IMR-90 (cell line): ENCODE measurements around the gene SLITRK5. TPM values are rescaled to one million over a fixed set of nuclear protein-coding genes. Genes with fewer than 3 reads are reported as not detected.

ENCODE experiments used
- ATAC-seq: fragments of 200-7000 bp; cut with Tn5 transposase; 2 replicates; pipeline ENCODE4 v1.9.1; 2020; ENCODE audit warnings: low read depth, mild to moderate bottlenecking, moderate library complexity
- BruUV-seq: library from RNA; stranded (reverse); fragments of 400-500 nt; replicated peaks from 2 replicates; lab custom pipeline; 2021; lab: Mats Ljungman, UMichigan
- CTCF ChIA-PET: fragments of 300-600 bp; formaldehyde crosslinking; extraction: SDS; loops from one replicate; lab custom pipeline; 2021; ENCODE audit warnings: antibody characterized with exemption; lab: Yijun Ruan, JAX
- POLR2A ChIA-PET: fragments of 300-600 bp; sonication (Branson Sonifier 250); formaldehyde crosslinking; loops from one replicate; lab custom pipeline; 2022; ENCODE audit warnings: antibody characterized with exemption; ENCODE audit not compliant: unreplicated experiment; lab: Charles Lee
- DNase-seq: peaks from one replicate; pipeline ENCODE4 v3.0.0; 2013
- H2AFZ ChIP-seq: replicated peaks from 2 replicates; pipeline ENCODE3; 2013; ENCODE audit warnings: low read length, mild to moderate bottlenecking; ENCODE audit not compliant: poor library complexity
- H2AK5ac ChIP-seq: 2 replicates; pipeline ENCODE4 v1.6.1; 2013; ENCODE audit warnings: low read depth, low read length, inconsistent platforms
- H2AK9ac ChIP-seq: replicated peaks from 2 replicates; pipeline ENCODE3; 2013; ENCODE audit warnings: mild to moderate bottlenecking, low read depth, low read length, moderate library complexity; ENCODE audit not compliant: poor library complexity
- H2BK120ac ChIP-seq: 2 replicates; pipeline ENCODE4 v1.6.1; 2013; ENCODE audit warnings: low read depth, low read length, inconsistent platforms
- H2BK15ac ChIP-seq: 3 replicates; pipeline ENCODE4 v1.6.1; 2013; ENCODE audit warnings: low read depth, low read length, inconsistent platforms
- H2BK20ac ChIP-seq: 2 replicates; pipeline ENCODE4 v1.6.1; 2013; ENCODE audit warnings: low read depth, mild to moderate bottlenecking, inconsistent platforms, low read length, moderate library complexity
- H2BK5ac ChIP-seq: 2 replicates; pipeline ENCODE4 v1.6.1; 2013; ENCODE audit warnings: mild to moderate bottlenecking, low read depth, low read length, inconsistent platforms; ENCODE audit not compliant: poor library complexity, severe bottlenecking
- H3K14ac ChIP-seq: replicated peaks from 2 replicates; pipeline ENCODE4 v1.6.1; 2013; ENCODE audit warnings: low read depth, low read length, inconsistent platforms
- H3K18ac ChIP-seq: 2 replicates; pipeline ENCODE4 v1.6.1; 2013; ENCODE audit warnings: low read depth, low read length, control low read depth
- H3K23ac ChIP-seq: 2 replicates; pipeline ENCODE4 v1.6.1; 2013; ENCODE audit warnings: low read depth, low read length, inconsistent platforms
- H3K27ac ChIP-seq: 2 replicates; pipeline ENCODE4 v1.5.1; 2013; ENCODE audit warnings: mild to moderate bottlenecking, control low read depth, low read length; ENCODE audit not compliant: insufficient read depth
- H3K27me3 ChIP-seq: 2 replicates; pipeline ENCODE4 v1.6.1; 2013; ENCODE audit warnings: low read length; ENCODE audit not compliant: control insufficient read depth, insufficient read depth
- H3K36me3 ChIP-seq: 2 replicates; pipeline ENCODE4 v1.6.1; 2013; ENCODE audit warnings: low read length, mixed read lengths; ENCODE audit not compliant: control insufficient read depth, insufficient read depth
- H3K4ac ChIP-seq: 2 replicates; pipeline ENCODE4 v1.6.1; 2013; ENCODE audit warnings: low read depth, low read length, inconsistent platforms
- H3K4me1 ChIP-seq: 2 replicates; pipeline ENCODE4 v1.6.1; 2013; ENCODE audit warnings: low read length, mixed read lengths; ENCODE audit not compliant: control insufficient read depth, insufficient read depth
- H3K4me2 ChIP-seq: 2 replicates; pipeline ENCODE4 v1.6.1; 2013; ENCODE audit warnings: low read depth, mild to moderate bottlenecking, control low read depth, low read length, moderate library complexity
- H3K4me3 ChIP-seq: 2 replicates; pipeline ENCODE4 v1.5.1; 2013; ENCODE audit warnings: low read depth, mild to moderate bottlenecking, control low read depth, low read length, moderate library complexity; ENCODE audit not compliant: insufficient read depth
- H3K56ac ChIP-seq: 2 replicates; pipeline ENCODE4 v1.6.1; 2013; ENCODE audit warnings: low read length, inconsistent platforms; ENCODE audit not compliant: insufficient read depth; ENCODE audit errors: extremely low read depth
- H3K79me1 ChIP-seq, 2 experiments: 2 replicates each; pipeline ENCODE4 v1.6.1; 2013; ENCODE audit warnings: low read length in 2 of 2, inconsistent platforms in 1 of 2, low read depth in 1 of 2
- H3K9ac ChIP-seq: 2 replicates; pipeline ENCODE4 v1.6.1; 2013; ENCODE audit warnings: low read depth, low read length, control low read depth
- H3K9me1 ChIP-seq: 2 replicates; pipeline ENCODE4 v1.6.1; 2013; ENCODE audit warnings: low read length, inconsistent platforms; ENCODE audit not compliant: insufficient read depth
- H3K9me3 ChIP-seq: 2 replicates; pipeline ENCODE4 v1.6.1; 2013; ENCODE audit warnings: low read length; ENCODE audit not compliant: control insufficient read depth, insufficient read depth
- H4K20me1 ChIP-seq: 2 replicates; pipeline ENCODE4 v1.6.1; 2013; ENCODE audit warnings: low read length, inconsistent platforms; ENCODE audit not compliant: insufficient read depth
- H4K5ac ChIP-seq: 2 replicates; pipeline ENCODE4 v1.6.1; 2013; ENCODE audit warnings: mild to moderate bottlenecking, low read depth, low read length, control low read depth
- H4K8ac ChIP-seq, 2 experiments: 2 replicates each; pipeline ENCODE4 v1.6.1; 2013; ENCODE audit warnings: low read depth in 2 of 2, low read length in 2 of 2, control low read depth in 1 of 2, inconsistent platforms in 1 of 2
- H4K91ac ChIP-seq: 2 replicates; pipeline ENCODE4 v1.6.1; 2013; ENCODE audit warnings: low read depth, low read length, inconsistent platforms; ENCODE audit not compliant: insufficient read depth
- BHLHE40 ChIP-seq: fragments of 150-350 bp; IDR thresholded peaks from 2 replicates; pipeline ENCODE4 v1.6.1; 2016; ENCODE audit warnings: mild to moderate bottlenecking, low read depth, low read length
- CEBPB ChIP-seq: IDR thresholded peaks from 2 replicates; pipeline ENCODE4 v1.6.1; 2012; ENCODE audit warnings: low read depth, low read length, improper control_type of control experiment
- CHD1 ChIP-seq: IDR thresholded peaks from 2 replicates; pipeline ENCODE4 v1.6.1; 2012; ENCODE audit warnings: low read depth, low read length, improper control_type of control experiment
- MAFK ChIP-seq: IDR thresholded peaks from 2 replicates; pipeline ENCODE4 v1.6.1; 2012; ENCODE audit warnings: low read depth, low read length, improper control_type of control experiment
- MAZ ChIP-seq: IDR thresholded peaks from 2 replicates; pipeline ENCODE4 v1.6.1; 2012; ENCODE audit warnings: low read depth, mild to moderate bottlenecking, low read length, improper control_type of control experiment, moderate library complexity, borderline replicate concordance
- MXI1 ChIP-seq: IDR thresholded peaks from 2 replicates; pipeline ENCODE4 v1.6.1; 2012; ENCODE audit warnings: low read depth, mild to moderate bottlenecking, low read length, moderate library complexity, borderline replicate concordance
- NFE2L2 ChIP-seq: fragments of 150-350 bp; IDR thresholded peaks from 2 replicates; pipeline ENCODE4 v1.6.1; 2016; ENCODE audit warnings: low read depth, mild to moderate bottlenecking, low read length
- RAD21 ChIP-seq: IDR thresholded peaks from 2 replicates; pipeline ENCODE4 v1.6.1; 2012; ENCODE audit warnings: low read length, improper control_type of control experiment
- RCOR1 ChIP-seq: IDR thresholded peaks from 2 replicates; pipeline ENCODE4 v1.6.1; 2012; ENCODE audit warnings: mild to moderate bottlenecking, low read length, improper control_type of control experiment; ENCODE audit not compliant: insufficient replicate concordance
- RFX5 ChIP-seq: IDR thresholded peaks from 2 replicates; pipeline ENCODE4 v1.8.0; 2012; ENCODE audit warnings: low read depth, mild to moderate bottlenecking, low read length, moderate library complexity
- SMC3 ChIP-seq: fragments of 150-350 bp; IDR thresholded peaks from 2 replicates; pipeline ENCODE4 v1.6.1; 2016; ENCODE audit warnings: low read depth, mild to moderate bottlenecking, antibody characterized with exemption, low read length, moderate library complexity
- WGBS, 2 experiments: methylation state at CpG; one replicate each; pipeline versions ENCODE4 v1.1.5 to v1.1.7; 2013; ENCODE audit warnings: missing lambda C conversion rate in 2 of 2; ENCODE audit not compliant: insufficient read length in 1 of 2; ENCODE audit errors: extremely low coverage in 2 of 2; 5-methylcytosine and 5-hydroxymethylcytosine counted together
- dilution Hi-C: fragments of 300-500 bp; cut with HindIII; formaldehyde crosslinking; loops from one replicate; pipeline ENCODE4 v1.14.3; 2018; ENCODE audit warnings: low sequenced_read_pairs; ENCODE audit not compliant: unreplicated experiment
- in situ Hi-C: fragments of 300-500 bp; cut with MboI; formaldehyde crosslinking; loops from 3 replicates; pipeline ENCODE4 v1.14.3; 2019; ENCODE audit warnings: low sequenced_read_pairs, inconsistent platforms, mixed read lengths
- intact Hi-C: fragments of 100-400 bp; cut with micrococcal nuclease; formaldehyde crosslinking; loops from 2 replicates; pipeline ENCODE4 v1.10.0; 2022
- polyA plus RNA-seq, 3 experiments: library from polyadenylated mRNA; depleted of rRNA; stranded (reverse); fragments of >200 nt; gene quantifications; 2 replicates each; pipeline ENCODE4 v1.2.3, GENCODE V29; 2012; ENCODE audit warnings: low replicate concordance in 1 of 3
- total RNA-seq: library from RNA; depleted of rRNA; stranded (reverse); fragments of >200 nt; gene quantifications from 2 replicates; pipeline ENCODE4 v1.2.3, GENCODE V29; 2012
- TF ChIP-seq, protein P1 (sequence below): fragments of 150-350 bp; IDR thresholded peaks from 2 replicates; pipeline ENCODE4 v1.6.1; 2017; ENCODE audit warnings: mild to moderate bottlenecking, antibody characterized with exemption, low read length, low read depth
- TF ChIP-seq, protein P2 (sequence below): fragments of 150-350 bp; IDR thresholded peaks from 2 replicates; pipeline ENCODE4 v1.6.1; 2016; ENCODE audit warnings: low read depth, mild to moderate bottlenecking, low read length, moderate library complexity, borderline replicate concordance

Gene SLITRK5
- total and polyA plus RNA-seq, 2 of the 4 experiments (the other 2 are of a cell fraction): under 0.01 to 0.03 TPM

DNA sequence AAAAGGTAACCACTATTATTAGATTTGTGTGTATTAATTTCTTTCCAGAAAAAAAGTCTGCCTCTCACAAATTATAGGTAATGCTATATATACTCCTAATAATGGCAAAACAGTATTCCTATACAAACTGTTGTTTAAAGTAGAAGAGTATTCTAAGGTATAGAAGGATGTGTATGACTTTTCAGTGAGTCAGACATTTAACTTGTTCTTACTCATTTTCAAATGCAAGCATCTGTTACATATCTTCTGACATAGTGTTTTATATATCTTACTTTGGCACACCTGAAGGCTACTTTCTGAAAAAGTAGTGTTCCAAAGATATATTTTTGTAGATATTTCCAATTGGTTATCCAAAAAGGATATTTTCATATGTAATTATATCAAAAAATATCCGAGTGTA lies 3.5 kb upstream of the SLITRK5 start:
- Histone ChIP-seq H2BK15ac (no peak overlapping the region), H2AFZ (no peak overlapping the region), H3K4me3 (no peak overlapping the region), H3K23ac (no peak overlapping the region), H3K4ac (no peak overlapping the region), H2AK5ac (no peak overlapping the region), H3K79me1 (no peaks in the 10 kb centered on the region), H3K9me1 (no peaks in the 10 kb centered on the region), H2BK5ac (no peak overlapping the region), H3K9ac (no peak overlapping the region), H3K36me3 (no peaks in the 10 kb centered on the region), H4K91ac (no peak overlapping the region), H2BK20ac (no peak overlapping the region), H3K56ac (no peak overlapping the region), H3K4me2 (no peak overlapping the region), H4K5ac (no peak overlapping the region), H2BK120ac (no peak overlapping the region), H3K27me3 (peaks cover 9% of the 10 kb centered on the region; the same call in 1 of the 2 replicates), H3K18ac (no peak overlapping the region), H4K8ac (no peak overlapping the region), H3K14ac (no peak overlapping the region), H3K27ac (no peak overlapping the region), H3K4me1 (no peaks in the 10 kb centered on the region), H4K20me1 (no peaks in the 10 kb centered on the region), H3K9me3 (no peaks in the 10 kb centered on the region), H2AK9ac (no peak overlapping the region)
- no TSS peak for BruUV-seq
- no CpG with 5 or more reads among the region's 1 CpG for WGBS, 2 experiments
- CTCF ChIA-PET: no interaction called here
- dilution Hi-C loops (no loop called here), intact Hi-C loops (no loop called here), in situ Hi-C loops (no loop called here)
- DNase-seq: no peak
- ATAC-seq: no peak
- POLR2A ChIA-PET: no interaction called here
- TF ChIP-seq, protein P1, sequence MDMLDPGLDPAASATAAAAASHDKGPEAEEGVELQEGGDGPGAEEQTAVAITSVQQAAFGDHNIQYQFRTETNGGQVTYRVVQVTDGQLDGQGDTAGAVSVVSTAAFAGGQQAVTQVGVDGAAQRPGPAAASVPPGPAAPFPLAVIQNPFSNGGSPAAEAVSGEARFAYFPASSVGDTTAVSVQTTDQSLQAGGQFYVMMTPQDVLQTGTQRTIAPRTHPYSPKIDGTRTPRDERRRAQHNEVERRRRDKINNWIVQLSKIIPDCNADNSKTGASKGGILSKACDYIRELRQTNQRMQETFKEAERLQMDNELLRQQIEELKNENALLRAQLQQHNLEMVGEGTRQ: no peak
- TF ChIP-seq MAFK: no peak
- TF ChIP-seq RFX5: no peak
- no peak for TF ChIP-seq MXI1
- no peak for TF ChIP-seq BHLHE40
- no peak for TF ChIP-seq SMC3
- TF ChIP-seq RCOR1: no peak
- TF ChIP-seq CHD1: no peak
- no peak for TF ChIP-seq MAZ
- no peak for TF ChIP-seq CEBPB
- TF ChIP-seq NFE2L2: no peak
- TF ChIP-seq RAD21: no peak
- TF ChIP-seq, protein P2, sequence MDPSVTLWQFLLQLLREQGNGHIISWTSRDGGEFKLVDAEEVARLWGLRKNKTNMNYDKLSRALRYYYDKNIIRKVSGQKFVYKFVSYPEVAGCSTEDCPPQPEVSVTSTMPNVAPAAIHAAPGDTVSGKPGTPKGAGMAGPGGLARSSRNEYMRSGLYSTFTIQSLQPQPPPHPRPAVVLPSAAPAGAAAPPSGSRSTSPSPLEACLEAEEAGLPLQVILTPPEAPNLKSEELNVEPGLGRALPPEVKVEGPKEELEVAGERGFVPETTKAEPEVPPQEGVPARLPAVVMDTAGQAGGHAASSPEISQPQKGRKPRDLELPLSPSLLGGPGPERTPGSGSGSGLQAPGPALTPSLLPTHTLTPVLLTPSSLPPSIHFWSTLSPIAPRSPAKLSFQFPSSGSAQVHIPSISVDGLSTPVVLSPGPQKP: no peak
